Endothelial cell of hepatic sinusoid (primary cell): Measurements from ENCODE around the gene PRKG1.
"Not testable (repeated sequence)": the region's sequence is repeated elsewhere in the genome, so short reads cannot be mapped to it uniquely, and the experiment has no call there.

Experiments
- in situ Hi-C: cut with HindIII; loops from 2 replicates; pipeline ENCODE4 v1.10.0; 2017; ENCODE audit warnings: low sequenced_read_pairs

The PRKG1 gene

GRCh38 chr10:52215745-52216361 lies 1141.6 kb downstream of the PRKG1 start:
- in situ Hi-C loops = loop anchor here (10.0 kb wide), 1 partner anchor 1171 kb away; no protein-coding TSS in a partner anchor

- in situ Hi-C loops = loop anchor here (10.0 kb wide), 1 partner anchor 1172 kb away; no protein-coding TSS in a partner anchor
Observed at GRCh38 chr10:52216852-52217251, 1142.6 kb downstream of the PRKG1 start.

GRCh38 chr10:52217531-52217930 lies 1143.2 kb downstream of the PRKG1 start:
- in situ Hi-C loops = loop anchor here (10.0 kb wide), 1 partner anchor 1173 kb away; no protein-coding TSS in a partner anchor

GRCh38 chr10:52220947-52221346 lies 1146.7 kb downstream of the PRKG1 start:
- in situ Hi-C loops = no loop called here

GRCh38 chr10:52221923-52222322 lies 1147.6 kb downstream of the PRKG1 start:
- in situ Hi-C loops = no loop called here

GRCh38 chr10:52226197-52226847 lies 1152.0 kb downstream of the PRKG1 start:
- in situ Hi-C loops = no loop called here

- in situ Hi-C loops = no loop called here
Observed at GRCh38 chr10:52228556-52228955, 1154.3 kb downstream of the PRKG1 start.

GRCh38 chr10:52229291-52229931 lies 1155.1 kb downstream of the PRKG1 start:
- in situ Hi-C loops = no loop called here

- in situ Hi-C loops = no loop called here
Observed at GRCh38 chr10:52232561-52233350, 1158.5 kb downstream of the PRKG1 start.

GRCh38 chr10:52233351-52233991 lies 1159.2 kb downstream of the PRKG1 start:
- in situ Hi-C loops = not testable (repeated sequence)

GRCh38 chr10:52239771-52240170 lies 1165.5 kb downstream of the PRKG1 start:
- in situ Hi-C loops = no loop called here

- in situ Hi-C loops = no loop called here
Observed at GRCh38 chr10:52245547-52245946, 1171.3 kb downstream of the PRKG1 start.

- in situ Hi-C loops = not testable (repeated sequence)
Observed at GRCh38 chr10:52247929-52248328, 1173.6 kb downstream of the PRKG1 start.

- in situ Hi-C loops = no loop called here
Observed at GRCh38 chr10:52248697-52249306, 1174.5 kb downstream of the PRKG1 start.

GRCh38 chr10:52249850-52250395 lies 1175.6 kb downstream of the PRKG1 start:
- in situ Hi-C loops = no loop called here

GRCh38 chr10:52250510-52250909 lies 1176.2 kb downstream of the PRKG1 start:
- in situ Hi-C loops = no loop called here

- in situ Hi-C loops = no loop called here
Observed at GRCh38 chr10:52252307-52252706, 1178.0 kb downstream of the PRKG1 start.

GRCh38 chr10:52256832-52257691 lies 1182.8 kb downstream of the PRKG1 start:
- in situ Hi-C loops = no loop called here

- in situ Hi-C loops = no loop called here
Observed at GRCh38 chr10:52257692-52258075, 1183.4 kb downstream of the PRKG1 start.
